T-helper 2 cell treated with Interferon-gamma antibody and Interleukin-4, amounts not matched to agents 100 ng/mL and 5 ng/mL, for 36 hours (primary cell): ENCODE data around the gene ANKRD61. TPM values are rescaled to one million over a fixed set of nuclear protein-coding genes. Genes with fewer than 3 reads are reported as not detected.
"Not testable (repeated sequence)": the region's sequence is repeated elsewhere in the genome, so short reads cannot be mapped to it uniquely, and the experiment has no call there.

Source experiments
- intact Hi-C: fragments of 100-400 bp; cut with micrococcal nuclease; formaldehyde crosslinking; loops from one replicate; pipeline ENCODE4 v1.15.1; 2023
- total RNA-seq: library from RNA; stranded (reverse); gene quantifications from 2 replicates; pipeline ENCODE4 v1.2.3, GENCODE V29; 2022

Gene ANKRD61
- total RNA-seq, 1 donor from 2014 or later, result not detected

GRCh38 chr7:6031567-6031966 lies 391 bp downstream of the ANKRD61 start:
- intact Hi-C loops, result no loop called here

GRCh38 chr7:6032167-6032566 lies 991 bp downstream of the ANKRD61 start:
- intact Hi-C loops, result no loop called here

- intact Hi-C loops, result no loop called here
Measured at GRCh38 chr7:6032641-6033040, 1.5 kb downstream of the ANKRD61 start.

- intact Hi-C loops, result no loop called here
Measured at GRCh38 chr7:6035165-6035564, 4.0 kb downstream of the ANKRD61 start.

- intact Hi-C loops, result no loop called here
Measured at GRCh38 chr7:6035686-6036085, 4.5 kb downstream of the ANKRD61 start.

- intact Hi-C loops, result no loop called here
Measured at GRCh38 chr7:6049780-6050179, 18.6 kb downstream of the ANKRD61 start.

- intact Hi-C loops, result not testable (repeated sequence)
Measured at GRCh38 chr7:6051185-6051584, 20.0 kb downstream of the ANKRD61 start.

- intact Hi-C loops, result no loop called here
Measured at GRCh38 chr7:6056616-6057015, 25.4 kb downstream of the ANKRD61 start.

GRCh38 chr7:6057316-6058129 lies 26.3 kb downstream of the ANKRD61 start:
- intact Hi-C loops, result no loop called here

- intact Hi-C loops, result not testable (repeated sequence)
Measured at GRCh38 chr7:6059941-6060340, 28.8 kb downstream of the ANKRD61 start.

GRCh38 chr7:6071406-6071805 lies 40.2 kb downstream of the ANKRD61 start:
- intact Hi-C loops, result no loop called here

- intact Hi-C loops, result no loop called here
Measured at GRCh38 chr7:6074612-6075380, 43.6 kb downstream of the ANKRD61 start.

- intact Hi-C loops, result no loop called here
Measured at GRCh38 chr7:6078548-6078947, 47.4 kb downstream of the ANKRD61 start.

- intact Hi-C loops, result not testable (repeated sequence)
Measured at GRCh38 chr7:6083047-6083446, 51.9 kb downstream of the ANKRD61 start.

Other genes with a start within 250 kb of the ANKRD61 start
- 33.9 and 34.7 TPM in 2 replicates for gene RNF216, start 249.7 kb upstream of the ANKRD61 start, total RNA-seq
- gene OCM, start 150.6 kb upstream of the ANKRD61 start, total RNA-seq, result 0.57 TPM in 1 of 2 replicates, not detected in the other
- gene CCZ1, start 132.6 kb upstream of the ANKRD61 start, total RNA-seq, result 93.4 and 96.4 TPM in 2 replicates
- gene RSPH10B, start 60.7 kb upstream of the ANKRD61 start, total RNA-seq, result 0.34 TPM in 1 of 2 replicates, not detected in the other
- gene PMS2, start 22.3 kb upstream of the ANKRD61 start, total RNA-seq, result 19.2 and 21.2 TPM in 2 replicates
- gene AIMP2, start 22.1 kb upstream of the ANKRD61 start, total RNA-seq, result 39.9 and 43.4 TPM in 2 replicates
- gene EIF2AK1, start 27.8 kb downstream of the ANKRD61 start, total RNA-seq, result 94.7 and 113 TPM in 2 replicates
- 16.3 and 16.8 TPM in 2 replicates for gene USP42, start 73.6 kb downstream of the ANKRD61 start, total RNA-seq
- gene CYTH3, start 241.2 kb downstream of the ANKRD61 start, total RNA-seq, result 0.43 and 0.66 TPM in 2 replicates